ENCODE data around the gene IMP4. TPM values are rescaled to one million over a fixed set of nuclear protein-coding genes. Genes with fewer than 3 reads are reported as not detected.

IMP4 gene
- polyA plus RNA-seq, 3 donors: 32.4 to 40.9 (median 36.6) TPM

GRCh38 chr2:130355172-130355577 lies 12.5 kb downstream of the IMP4 start:
- DNase-seq (ENCODE audit: low read depth in 3 of 3, low spot score in 2 of 3): no peak

DNA sequence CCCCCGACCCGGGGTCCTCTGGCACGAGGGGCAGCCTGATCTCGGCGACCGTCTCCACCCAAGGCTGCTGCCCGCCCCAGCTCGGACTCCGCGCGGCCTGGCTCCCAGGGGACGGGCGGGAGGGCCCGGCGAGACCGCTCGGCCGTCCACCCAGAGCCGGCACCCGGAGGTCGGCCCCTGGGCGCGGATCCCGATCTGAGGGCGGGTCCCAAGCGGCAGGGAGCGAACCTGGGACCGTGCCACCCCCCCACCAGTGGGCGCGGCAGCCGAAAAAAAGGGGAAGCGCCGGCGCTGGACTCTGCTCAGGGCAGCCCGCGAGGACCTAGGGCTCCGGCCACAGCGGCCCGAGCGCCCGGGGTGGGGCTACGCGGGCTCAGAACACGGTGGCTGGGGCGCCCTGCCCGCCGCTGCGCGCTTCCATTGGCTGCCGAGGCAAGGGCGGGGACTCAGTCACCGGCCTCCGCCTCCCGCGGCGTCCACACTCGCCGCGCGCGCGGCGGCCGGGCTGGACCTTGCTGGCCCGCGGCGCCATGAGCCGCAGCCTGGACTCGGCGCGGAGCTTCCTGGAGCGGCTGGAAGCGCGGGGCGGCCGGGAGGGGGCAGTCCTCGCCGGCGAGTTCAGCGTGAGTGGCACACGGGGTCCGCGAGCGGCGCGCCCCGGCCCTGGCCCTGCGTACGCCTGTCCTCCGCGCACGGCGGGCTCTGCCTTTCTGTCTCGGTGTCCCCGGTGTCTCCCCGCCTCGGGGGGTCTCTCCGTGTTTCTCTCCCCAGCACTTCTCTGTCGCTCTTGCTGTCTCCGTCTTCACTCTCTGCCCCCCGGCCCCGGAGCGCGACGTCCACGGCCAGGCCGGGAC lies 13.1 kb downstream of the IMP4 start, which contains the start of gene PTPN18:
Gene PTPN18, plus strand, starts transcription at position 479 of the 854 bp plus-strand sequence. Its CDS starts 52 bp downstream, at position 531.
- DNase-seq (ENCODE audit: low read depth in 3 of 3, low spot score in 2 of 3): peak in 1 of 3 donors; percentile 68

DNA sequence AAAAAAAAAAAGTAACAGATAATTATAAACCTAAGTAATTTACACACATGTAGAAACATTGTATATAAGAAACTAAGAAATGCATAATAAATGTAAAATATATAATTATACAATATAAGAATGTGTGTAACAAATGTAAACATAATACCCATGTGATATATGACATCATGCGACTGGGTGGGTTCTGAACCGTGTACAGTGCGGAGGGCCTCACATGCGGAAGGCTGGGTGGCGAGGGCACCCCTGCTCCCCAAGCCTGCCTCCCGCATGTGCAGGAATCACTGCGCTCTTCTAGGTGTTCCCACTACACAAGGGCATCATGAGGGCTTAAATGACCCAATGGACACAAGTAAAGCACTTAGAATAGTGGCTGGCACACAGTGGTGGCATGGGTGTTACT lies 15.2 kb downstream of the IMP4 start:
- no peak for DNase-seq (ENCODE audit: low read depth in 3 of 3, low spot score in 2 of 3)

- no peak for DNase-seq (ENCODE audit: low read depth in 3 of 3, low spot score in 2 of 3)
Observed at GRCh38 chr2:130358420-130359350, 16.0 kb downstream of the IMP4 start.

- DNase-seq (ENCODE audit: low read depth in 3 of 3, low spot score in 2 of 3): no peak
Observed at GRCh38 chr2:130359466-130359865, 16.8 kb downstream of the IMP4 start.

GRCh38 chr2:130363479-130363878 lies 20.8 kb downstream of the IMP4 start:
- no peak for DNase-seq (ENCODE audit: low read depth in 3 of 3, low spot score in 2 of 3)

- no peak for DNase-seq (ENCODE audit: low read depth in 3 of 3, low spot score in 2 of 3)
Observed at GRCh38 chr2:130365075-130365474, 22.4 kb downstream of the IMP4 start.

DNA sequence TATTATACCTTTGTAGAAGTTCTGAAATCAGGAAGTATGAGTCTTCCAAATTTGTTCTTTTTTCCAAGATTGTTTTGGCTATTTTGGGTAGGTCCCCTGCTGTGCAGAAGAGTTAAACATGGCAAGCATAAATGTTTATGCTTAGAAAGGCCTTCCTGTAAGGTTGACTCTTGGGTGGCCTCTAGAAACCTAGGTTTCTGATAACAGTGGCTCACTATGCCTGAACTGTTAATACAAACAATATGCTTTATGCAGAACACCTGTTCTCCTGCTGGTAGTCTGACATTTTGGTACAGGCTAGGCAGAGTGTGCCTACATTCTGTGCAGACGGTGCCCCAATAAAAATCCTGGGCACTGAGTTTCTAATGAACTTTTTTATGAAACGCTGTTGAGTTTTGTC lies 23.3 kb downstream of the IMP4 start:
- no peak for DNase-seq (ENCODE audit: low read depth in 3 of 3, low spot score in 2 of 3)

- DNase-seq (ENCODE audit: low read depth in 3 of 3, low spot score in 2 of 3): no peak
Observed at GRCh38 chr2:130366720-130367119, 24.0 kb downstream of the IMP4 start.

DNA sequence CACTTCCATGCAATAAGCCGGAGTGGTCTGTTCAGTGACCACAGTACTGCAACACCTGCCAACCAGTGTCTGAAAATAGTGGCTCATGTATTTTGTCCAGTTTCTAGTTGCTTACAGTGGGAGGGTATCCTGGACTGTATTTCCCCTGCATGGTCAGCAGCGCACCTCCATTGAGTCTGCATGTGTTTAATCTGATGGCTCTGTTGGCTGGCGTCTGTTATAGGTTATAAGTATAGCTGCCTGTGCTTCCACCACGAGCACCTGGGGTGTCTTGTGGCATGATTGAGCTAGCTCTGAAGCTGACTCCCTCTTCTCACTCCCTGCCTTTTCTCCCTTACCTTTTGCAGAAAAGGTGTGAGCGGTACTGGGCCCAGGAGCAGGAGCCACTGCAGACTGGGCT lies 26.1 kb downstream of the IMP4 start:
- DNase-seq (ENCODE audit: low read depth in 3 of 3, low spot score in 2 of 3): no peak

GRCh38 chr2:130369311-130369964 lies 26.7 kb downstream of the IMP4 start:
- no peak for DNase-seq (ENCODE audit: low read depth in 3 of 3, low spot score in 2 of 3)

GRCh38 chr2:130369965-130370341 lies 27.3 kb downstream of the IMP4 start:
- DNase-seq (ENCODE audit: low read depth in 3 of 3, low spot score in 2 of 3): no peak

GRCh38 chr2:130370490-130370889 lies 27.8 kb downstream of the IMP4 start:
- DNase-seq (ENCODE audit: low read depth in 3 of 3, low spot score in 2 of 3): no peak

DNA sequence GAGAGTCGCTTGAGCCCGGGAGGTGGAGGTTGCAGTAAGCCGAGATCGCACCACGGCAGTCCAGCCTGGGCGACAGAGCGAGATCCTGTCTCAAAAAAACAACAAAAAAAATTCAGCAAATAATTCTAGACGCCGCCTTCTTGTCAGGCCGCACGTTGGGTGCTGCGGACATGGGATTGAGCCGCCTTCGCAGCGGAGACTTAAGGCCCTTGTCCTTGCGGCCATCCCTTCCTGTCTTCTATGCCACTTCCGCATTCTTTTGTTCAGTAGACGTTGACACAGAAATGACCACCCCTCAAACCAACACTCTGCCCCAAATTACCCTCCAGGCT lies 29.0 kb downstream of the IMP4 start:
- no peak for DNase-seq (ENCODE audit: low read depth in 3 of 3, low spot score in 2 of 3)

DNA sequence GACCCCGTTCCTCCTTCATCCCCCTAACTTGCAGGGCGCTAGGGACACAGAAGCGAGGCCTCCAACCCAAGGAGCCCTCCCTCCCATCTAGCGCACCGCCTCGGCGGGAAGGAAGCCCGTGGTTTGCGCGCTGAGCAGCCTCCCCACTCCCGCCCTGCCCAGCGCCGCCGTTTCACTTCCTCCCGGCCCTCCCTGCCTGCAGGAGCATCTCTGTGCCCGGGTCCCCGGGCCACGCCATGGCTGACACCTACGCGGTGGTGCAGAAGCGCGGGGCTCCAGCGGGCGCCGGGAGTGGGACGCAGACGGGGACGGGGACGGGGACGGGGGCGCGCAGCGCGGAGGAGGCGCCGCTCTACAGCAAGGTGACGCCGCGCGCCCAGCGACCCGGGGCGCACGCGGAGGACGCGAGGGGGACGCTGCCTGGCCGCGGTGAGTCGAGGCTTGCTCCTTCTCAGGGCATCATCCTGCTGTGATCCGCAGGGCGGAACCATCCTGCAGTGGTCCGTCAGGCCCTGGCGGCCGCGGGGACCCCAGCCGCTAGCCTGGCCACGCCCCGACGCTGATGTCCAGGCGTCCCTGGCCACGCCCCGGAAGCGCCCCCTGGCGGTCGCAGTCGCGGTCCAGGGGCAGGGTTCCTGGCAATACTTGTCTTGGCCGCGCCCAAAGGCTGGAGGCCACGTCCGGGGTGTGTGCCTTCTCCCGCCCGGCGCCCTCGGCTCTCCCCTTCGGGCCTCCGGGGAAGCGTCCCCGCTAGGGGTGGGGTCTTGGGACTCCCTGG lies 29.5 kb downstream of the IMP4 start:
- peak; percentile 60 to 74 (median 69) for DNase-seq (ENCODE audit: low read depth in 3 of 3, low spot score in 2 of 3)

GRCh38 chr2:130372833-130373807 lies 30.4 kb downstream of the IMP4 start:
- DNase-seq (ENCODE audit: low read depth in 3 of 3, low spot score in 2 of 3): no peak

DNA sequence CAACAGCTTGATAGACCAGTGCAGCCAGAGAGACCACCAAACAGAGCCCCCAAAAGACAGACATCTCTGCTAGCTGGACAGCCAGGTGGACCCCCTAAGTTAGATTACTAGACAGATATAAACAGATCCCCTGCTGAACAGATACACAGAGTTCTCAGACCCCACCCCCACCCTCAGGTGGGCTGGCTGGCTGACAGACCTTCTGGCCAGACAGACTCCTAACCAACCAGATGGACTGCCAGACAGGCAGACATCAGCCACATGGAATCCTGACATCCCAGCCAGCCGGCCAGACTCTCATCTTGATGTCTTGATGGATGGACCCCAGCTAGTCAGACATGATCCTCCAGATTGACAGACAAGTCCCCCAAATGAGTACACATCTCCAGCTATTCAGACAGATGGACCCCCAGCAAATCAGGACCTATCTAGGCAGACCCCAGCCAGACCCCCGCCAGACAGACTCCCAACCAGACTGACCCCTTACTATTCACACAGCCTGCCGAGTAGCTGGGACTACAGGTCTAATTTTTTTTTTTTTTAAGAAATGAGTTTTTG lies 31.2 kb downstream of the IMP4 start:
- DNase-seq (ENCODE audit: low read depth in 3 of 3, low spot score in 2 of 3): no peak

GRCh38 chr2:130374587-130375290 lies 32.0 kb downstream of the IMP4 start:
- no peak for DNase-seq (ENCODE audit: low read depth in 3 of 3, low spot score in 2 of 3)
